Spleen (tissue), 7 donors: ENCODE data around the gene TYW5.

Experiments used
- POLR2AphosphoS5 ChIP-seq, 3 donors: sonication (generic); formaldehyde crosslinking; IDR thresholded peaks; one replicate each; pipeline ENCODE4 v1.5.1; 2017; ENCODE audit warnings: antibody characterized with exemption in 3 of 3
- TF ChIP-seq, protein P1 (sequence below), 11 experiments: fragments of 200-600 bp in 7 of 11; fragments of 450-650 bp in 4 of 11; sonication (generic) in 4 of 11; IDR thresholded peaks in 8 of 11; conservative IDR thresholded peaks in 3 of 11; 1 replicate in 7 of 11; 2 replicates in 4 of 11; pipeline versions ENCODE4 v1.4.0 to v1.8.0; 2016 to 2021; ENCODE audit warnings: antibody characterized with exemption in 11 of 11, inconsistent platforms in 4 of 11, mild to moderate bottlenecking in 1 of 11
- donor health status: DM: no; HTN: no; CAD: no; lungs with moderate emphysema.
- donor health status: DM: no; HTN: no; CAD: no.
- donor health status: DM: no; HTN: no; CAD: no.

DNA sequence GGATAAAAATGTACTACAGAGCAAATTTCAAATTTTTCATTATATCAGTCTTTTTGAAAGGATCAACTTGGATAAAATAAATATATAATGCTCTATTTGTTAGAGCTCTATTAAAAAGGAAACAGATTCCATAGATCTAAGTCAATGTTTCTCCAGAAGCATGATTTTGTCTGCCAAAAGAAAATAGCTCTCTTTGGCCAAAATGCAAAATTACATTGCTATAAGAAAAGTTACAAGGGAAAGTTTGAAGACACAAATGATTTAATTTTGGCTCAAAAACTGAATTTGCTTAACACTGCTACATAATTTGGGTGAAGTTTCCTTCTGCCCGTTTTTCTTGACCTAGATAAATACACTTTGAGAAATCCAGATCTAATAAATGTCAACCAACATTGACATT, 28.5 kb downstream of the TYW5 start:
- no peak for TF ChIP-seq POLR2AphosphoS5 (IDR thresholded peaks at IDR 0.05)
- TF ChIP-seq, protein P1, sequence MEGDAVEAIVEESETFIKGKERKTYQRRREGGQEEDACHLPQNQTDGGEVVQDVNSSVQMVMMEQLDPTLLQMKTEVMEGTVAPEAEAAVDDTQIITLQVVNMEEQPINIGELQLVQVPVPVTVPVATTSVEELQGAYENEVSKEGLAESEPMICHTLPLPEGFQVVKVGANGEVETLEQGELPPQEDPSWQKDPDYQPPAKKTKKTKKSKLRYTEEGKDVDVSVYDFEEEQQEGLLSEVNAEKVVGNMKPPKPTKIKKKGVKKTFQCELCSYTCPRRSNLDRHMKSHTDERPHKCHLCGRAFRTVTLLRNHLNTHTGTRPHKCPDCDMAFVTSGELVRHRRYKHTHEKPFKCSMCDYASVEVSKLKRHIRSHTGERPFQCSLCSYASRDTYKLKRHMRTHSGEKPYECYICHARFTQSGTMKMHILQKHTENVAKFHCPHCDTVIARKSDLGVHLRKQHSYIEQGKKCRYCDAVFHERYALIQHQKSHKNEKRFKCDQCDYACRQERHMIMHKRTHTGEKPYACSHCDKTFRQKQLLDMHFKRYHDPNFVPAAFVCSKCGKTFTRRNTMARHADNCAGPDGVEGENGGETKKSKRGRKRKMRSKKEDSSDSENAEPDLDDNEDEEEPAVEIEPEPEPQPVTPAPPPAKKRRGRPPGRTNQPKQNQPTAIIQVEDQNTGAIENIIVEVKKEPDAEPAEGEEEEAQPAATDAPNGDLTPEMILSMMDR (IDR thresholded peaks at IDR 0.05 in 8 of 11, conservative IDR thresholded peaks at IDR 0.05 in 3 of 11): no peak
